ENCODE data around the gene ITPR1.

Gene ITPR1

DNA sequence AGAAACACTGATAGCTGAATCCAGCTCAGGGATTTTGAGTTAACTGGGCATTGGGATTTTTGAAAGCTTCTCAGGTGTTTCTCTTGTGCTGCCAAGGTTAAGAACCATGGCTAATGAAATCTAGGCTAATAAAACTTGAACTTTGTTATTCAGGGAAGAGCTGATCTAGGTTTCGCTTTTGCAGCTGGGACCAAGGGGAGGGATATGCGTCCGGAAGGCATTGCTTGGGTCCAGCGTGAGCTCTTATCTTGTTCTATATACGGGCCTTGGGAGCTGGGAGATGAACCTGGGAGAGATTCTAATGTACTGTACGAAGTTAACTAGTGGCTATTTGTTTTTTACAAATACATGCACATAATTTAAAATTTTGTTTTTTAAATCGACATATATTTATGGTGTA is 29.8 kb downstream of the ITPR1 start:
- Histone ChIP-seq H3K4me3 (ENCODE audit: low read depth, low read length) (no peak overlapping the region), H3K9me3 (ENCODE audit: control insufficient read depth, insufficient read depth, low read depth, low read length) (no peaks in the 10 kb centered on the region), H3K27ac (ENCODE audit: extremely low read depth, low read depth, low read length) (no peak overlapping the region), H3K36me3 (ENCODE audit: control insufficient read depth in 2 of 2, insufficient read depth in 1 of 2, low read length in 2 of 2) (peaks cover 0 to 5% of the 10 kb centered on the region in 2 experiments; a peak in 1 of 3 replicates), H3K4me1 (ENCODE audit: control insufficient read depth, insufficient read depth, low read length) (no peaks in the 10 kb centered on the region)
- CTCF ChIA-PET: interaction anchor here (1.3 kb wide), 1 partner anchor 11 kb away, joined by 4 read pairs; no protein-coding TSS in a partner anchor
- TF ChIP-seq ZBTB7A (tag by site-specific recombination; IDR thresholded peaks at IDR 0.05; ENCODE audit: low read depth) (no peak), ZNF350 (tag by site-specific recombination; IDR thresholded peaks at IDR 0.05) (no peak)
- TF ChIP-seq, protein P1, sequence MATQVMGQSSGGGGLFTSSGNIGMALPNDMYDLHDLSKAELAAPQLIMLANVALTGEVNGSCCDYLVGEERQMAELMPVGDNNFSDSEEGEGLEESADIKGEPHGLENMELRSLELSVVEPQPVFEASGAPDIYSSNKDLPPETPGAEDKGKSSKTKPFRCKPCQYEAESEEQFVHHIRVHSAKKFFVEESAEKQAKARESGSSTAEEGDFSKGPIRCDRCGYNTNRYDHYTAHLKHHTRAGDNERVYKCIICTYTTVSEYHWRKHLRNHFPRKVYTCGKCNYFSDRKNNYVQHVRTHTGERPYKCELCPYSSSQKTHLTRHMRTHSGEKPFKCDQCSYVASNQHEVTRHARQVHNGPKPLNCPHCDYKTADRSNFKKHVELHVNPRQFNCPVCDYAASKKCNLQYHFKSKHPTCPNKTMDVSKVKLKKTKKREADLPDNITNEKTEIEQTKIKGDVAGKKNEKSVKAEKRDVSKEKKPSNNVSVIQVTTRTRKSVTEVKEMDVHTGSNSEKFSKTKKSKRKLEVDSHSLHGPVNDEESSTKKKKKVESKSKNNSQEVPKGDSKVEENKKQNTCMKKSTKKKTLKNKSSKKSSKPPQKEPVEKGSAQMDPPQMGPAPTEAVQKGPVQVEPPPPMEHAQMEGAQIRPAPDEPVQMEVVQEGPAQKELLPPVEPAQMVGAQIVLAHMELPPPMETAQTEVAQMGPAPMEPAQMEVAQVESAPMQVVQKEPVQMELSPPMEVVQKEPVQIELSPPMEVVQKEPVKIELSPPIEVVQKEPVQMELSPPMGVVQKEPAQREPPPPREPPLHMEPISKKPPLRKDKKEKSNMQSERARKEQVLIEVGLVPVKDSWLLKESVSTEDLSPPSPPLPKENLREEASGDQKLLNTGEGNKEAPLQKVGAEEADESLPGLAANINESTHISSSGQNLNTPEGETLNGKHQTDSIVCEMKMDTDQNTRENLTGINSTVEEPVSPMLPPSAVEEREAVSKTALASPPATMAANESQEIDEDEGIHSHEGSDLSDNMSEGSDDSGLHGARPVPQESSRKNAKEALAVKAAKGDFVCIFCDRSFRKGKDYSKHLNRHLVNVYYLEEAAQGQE (tag by site-specific recombination; IDR thresholded peaks at IDR 0.05): no peak
- TF ChIP-seq, protein P2, sequence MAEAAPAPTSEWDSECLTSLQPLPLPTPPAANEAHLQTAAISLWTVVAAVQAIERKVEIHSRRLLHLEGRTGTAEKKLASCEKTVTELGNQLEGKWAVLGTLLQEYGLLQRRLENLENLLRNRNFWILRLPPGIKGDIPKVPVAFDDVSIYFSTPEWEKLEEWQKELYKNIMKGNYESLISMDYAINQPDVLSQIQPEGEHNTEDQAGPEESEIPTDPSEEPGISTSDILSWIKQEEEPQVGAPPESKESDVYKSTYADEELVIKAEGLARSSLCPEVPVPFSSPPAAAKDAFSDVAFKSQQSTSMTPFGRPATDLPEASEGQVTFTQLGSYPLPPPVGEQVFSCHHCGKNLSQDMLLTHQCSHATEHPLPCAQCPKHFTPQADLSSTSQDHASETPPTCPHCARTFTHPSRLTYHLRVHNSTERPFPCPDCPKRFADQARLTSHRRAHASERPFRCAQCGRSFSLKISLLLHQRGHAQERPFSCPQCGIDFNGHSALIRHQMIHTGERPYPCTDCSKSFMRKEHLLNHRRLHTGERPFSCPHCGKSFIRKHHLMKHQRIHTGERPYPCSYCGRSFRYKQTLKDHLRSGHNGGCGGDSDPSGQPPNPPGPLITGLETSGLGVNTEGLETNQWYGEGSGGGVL (tag by site-specific recombination; IDR thresholded peaks at IDR 0.05): no peak
- POLR2A ChIA-PET: no interaction called here

DNA sequence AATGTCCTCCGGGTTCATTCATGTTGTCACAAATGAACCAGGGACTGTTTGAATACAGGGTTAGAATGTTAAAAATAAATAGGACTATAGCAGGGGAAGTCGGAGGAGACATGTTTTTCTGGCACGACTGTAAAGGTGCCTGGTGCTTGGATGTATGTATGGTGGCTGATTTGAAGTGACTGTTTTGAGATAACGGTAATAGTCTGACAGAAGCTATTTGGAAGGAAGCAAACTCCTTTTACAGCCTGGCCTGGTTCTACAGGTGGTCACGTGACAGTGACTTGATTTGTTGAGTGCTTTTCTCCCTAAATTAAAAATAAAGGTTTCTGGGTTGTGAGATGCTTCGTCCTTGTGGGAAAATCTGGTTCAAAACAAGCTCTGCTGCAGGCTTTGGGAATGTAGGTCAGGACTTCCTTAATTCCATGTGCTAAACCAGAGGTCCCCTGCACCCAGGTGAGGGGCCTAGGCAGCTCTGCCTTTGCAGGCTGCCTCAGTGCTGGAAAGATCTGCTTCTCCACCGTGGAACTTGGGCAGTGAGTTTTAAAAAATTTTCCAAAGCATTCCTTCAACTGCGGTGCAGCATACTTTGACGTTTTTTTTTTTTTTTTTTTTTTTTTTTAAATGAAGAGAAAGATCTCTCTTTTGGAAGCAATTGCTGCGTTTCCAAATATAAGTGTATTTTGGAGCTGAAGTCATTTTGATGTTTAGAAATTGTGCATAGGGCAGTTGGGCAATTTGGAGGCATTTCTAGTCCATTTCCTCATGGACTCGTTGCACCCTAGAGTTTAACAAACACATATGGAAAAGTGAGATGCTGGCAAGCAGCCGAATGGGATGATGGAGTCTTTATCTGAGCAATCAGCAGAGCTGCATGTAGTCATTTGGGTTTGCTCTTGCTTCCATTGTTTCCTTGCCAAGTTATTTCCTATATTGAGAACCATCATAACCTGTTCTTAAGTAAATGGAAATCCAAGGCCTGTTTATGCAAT is 30.9 kb downstream of the ITPR1 start:
- H3K27ac ChIP-seq (ENCODE audit: extremely low read depth, low read depth, low read length): no peak overlapping the region
- H3K36me3 ChIP-seq (ENCODE audit: control insufficient read depth in 2 of 2, insufficient read depth in 1 of 2, low read length in 2 of 2): peaks cover 0 to 5% of the 10 kb centered on the region in 2 experiments; a peak in 1 of 3 replicates
- TF ChIP-seq, protein P3, sequence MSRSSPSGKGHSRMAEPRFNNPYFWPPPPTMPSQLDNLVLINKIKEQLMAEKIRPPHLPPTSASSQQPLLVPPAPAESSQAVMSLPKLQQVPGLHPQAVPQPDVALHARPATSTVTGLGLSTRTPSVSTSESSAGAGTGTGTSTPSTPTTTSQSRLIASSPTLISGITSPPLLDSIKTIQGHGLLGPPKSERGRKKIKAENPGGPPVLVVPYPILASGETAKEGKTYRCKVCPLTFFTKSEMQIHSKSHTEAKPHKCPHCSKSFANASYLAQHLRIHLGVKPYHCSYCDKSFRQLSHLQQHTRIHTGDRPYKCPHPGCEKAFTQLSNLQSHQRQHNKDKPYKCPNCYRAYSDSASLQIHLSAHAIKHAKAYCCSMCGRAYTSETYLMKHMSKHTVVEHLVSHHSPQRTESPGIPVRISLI (tag by site-specific recombination; IDR thresholded peaks at IDR 0.05): peak; percentile 76
- TF ChIP-seq, protein P4, sequence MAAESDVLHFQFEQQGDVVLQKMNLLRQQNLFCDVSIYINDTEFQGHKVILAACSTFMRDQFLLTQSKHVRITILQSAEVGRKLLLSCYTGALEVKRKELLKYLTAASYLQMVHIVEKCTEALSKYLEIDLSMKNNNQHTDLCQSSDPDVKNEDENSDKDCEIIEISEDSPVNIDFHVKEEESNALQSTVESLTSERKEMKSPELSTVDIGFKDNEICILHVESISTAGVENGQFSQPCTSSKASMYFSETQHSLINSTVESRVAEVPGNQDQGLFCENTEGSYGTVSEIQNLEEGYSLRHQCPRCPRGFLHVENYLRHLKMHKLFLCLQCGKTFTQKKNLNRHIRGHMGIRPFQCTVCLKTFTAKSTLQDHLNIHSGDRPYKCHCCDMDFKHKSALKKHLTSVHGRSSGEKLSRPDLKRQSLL (tag by site-specific recombination; IDR thresholded peaks at IDR 0.05): peak; percentile 51; the same call in 1 of the 2 replicates
- TF ChIP-seq, protein P5, sequence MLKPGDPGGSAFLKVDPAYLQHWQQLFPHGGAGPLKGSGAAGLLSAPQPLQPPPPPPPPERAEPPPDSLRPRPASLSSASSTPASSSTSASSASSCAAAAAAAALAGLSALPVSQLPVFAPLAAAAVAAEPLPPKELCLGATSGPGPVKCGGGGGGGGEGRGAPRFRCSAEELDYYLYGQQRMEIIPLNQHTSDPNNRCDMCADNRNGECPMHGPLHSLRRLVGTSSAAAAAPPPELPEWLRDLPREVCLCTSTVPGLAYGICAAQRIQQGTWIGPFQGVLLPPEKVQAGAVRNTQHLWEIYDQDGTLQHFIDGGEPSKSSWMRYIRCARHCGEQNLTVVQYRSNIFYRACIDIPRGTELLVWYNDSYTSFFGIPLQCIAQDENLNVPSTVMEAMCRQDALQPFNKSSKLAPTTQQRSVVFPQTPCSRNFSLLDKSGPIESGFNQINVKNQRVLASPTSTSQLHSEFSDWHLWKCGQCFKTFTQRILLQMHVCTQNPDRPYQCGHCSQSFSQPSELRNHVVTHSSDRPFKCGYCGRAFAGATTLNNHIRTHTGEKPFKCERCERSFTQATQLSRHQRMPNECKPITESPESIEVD (tag by site-specific recombination; IDR thresholded peaks at IDR 0.05): no peak
- peak; percentile 57 for TF ChIP-seq FEZF1 (tag by site-specific recombination; IDR thresholded peaks at IDR 0.05)
- TF ChIP-seq SCRT2 (tag by site-specific recombination; IDR thresholded peaks at IDR 0.05): peak; percentile 84
- ChIA-PET POLR2A (no interaction called here), CTCF (interaction anchor here (0.7 to 1.2 kb wide), 2 partner anchors 10 to 110 kb away, joined by 3 to 4 read pairs; no protein-coding TSS in a partner anchor)
- H3K9me3 ChIP-seq (ENCODE audit: control insufficient read depth, insufficient read depth, low read depth, low read length): no peaks in the 10 kb centered on the region
- no peak overlapping the region for H3K4me3 ChIP-seq (ENCODE audit: low read depth, low read length)
- no peaks in the 10 kb centered on the region for H3K4me1 ChIP-seq (ENCODE audit: control insufficient read depth, insufficient read depth, low read length)

All from HEK293 (cell line).